ENCODE results near the gene SIM1. TPM values are rescaled to one million over a fixed set of nuclear protein-coding genes. Genes with fewer than 3 reads are reported as not detected.

SIM1 gene
- total and polyA plus RNA-seq, 2 of the 8 experiments (the other 6 are each of a cell fraction or from before 2014, with no cell fraction given), result 0.02 to 0.39 TPM

- no peak for TF ChIP-seq HDAC2 (IDR thresholded peaks at IDR 0.05; ENCODE audit: borderline replicate concordance in 1 of 2, low read depth in 2 of 2, low read length in 2 of 2)
- TF ChIP-seq ATF2 (IDR thresholded peaks at IDR 0.05; ENCODE audit: low read length), result no peak
- TF ChIP-seq, protein P1, sequence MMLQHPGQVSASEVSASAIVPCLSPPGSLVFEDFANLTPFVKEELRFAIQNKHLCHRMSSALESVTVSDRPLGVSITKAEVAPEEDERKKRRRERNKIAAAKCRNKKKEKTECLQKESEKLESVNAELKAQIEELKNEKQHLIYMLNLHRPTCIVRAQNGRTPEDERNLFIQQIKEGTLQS (IDR thresholded peaks at IDR 0.05; ENCODE audit: insufficient read depth, low read depth, low read length), result no peak
- TF ChIP-seq, protein P2, sequence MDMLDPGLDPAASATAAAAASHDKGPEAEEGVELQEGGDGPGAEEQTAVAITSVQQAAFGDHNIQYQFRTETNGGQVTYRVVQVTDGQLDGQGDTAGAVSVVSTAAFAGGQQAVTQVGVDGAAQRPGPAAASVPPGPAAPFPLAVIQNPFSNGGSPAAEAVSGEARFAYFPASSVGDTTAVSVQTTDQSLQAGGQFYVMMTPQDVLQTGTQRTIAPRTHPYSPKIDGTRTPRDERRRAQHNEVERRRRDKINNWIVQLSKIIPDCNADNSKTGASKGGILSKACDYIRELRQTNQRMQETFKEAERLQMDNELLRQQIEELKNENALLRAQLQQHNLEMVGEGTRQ (IDR thresholded peaks at IDR 0.05; ENCODE audit: low read length), result no peak
- no peak for TF ChIP-seq NANOG (IDR thresholded peaks at IDR 0.05; ENCODE audit: insufficient read depth, low read depth, low read length, poor library complexity, severe bottlenecking)
- peak; percentile 80 for TF ChIP-seq SP2 (IDR thresholded peaks at IDR 0.05; ENCODE audit: low read length)
- peak; percentile 93 for TF ChIP-seq EZH2 (IDR thresholded peaks at IDR 0.05; ENCODE audit: low read depth, low read length, severe bottlenecking)
- no peak for TF ChIP-seq SIN3A (conservative IDR thresholded peaks at IDR 0.05 in 1 of 2, IDR thresholded peaks at IDR 0.05 in 1 of 2; ENCODE audit: low read depth in 1 of 2, low read length in 2 of 2)
Measured at GRCh38 chr6:100464903-100465700, at the start of gene SIM1 (continued).
